Upper lobe of left lung (tissue), 4 donors: ENCODE results near the gene MPHOSPH9.

ENCODE experiments used
- CTCF ChIP-seq, 6 experiments: fragments of 450-650 bp in 4 of 6; fragments of 200-600 bp in 2 of 6; sonication (generic) in 2 of 6; IDR thresholded peaks; one replicate each; pipeline ENCODE4 v1.5.1; 2016 to 2019; ENCODE audit warnings: antibody characterized with exemption in 6 of 6
- POLR2AphosphoS5 ChIP-seq, 2 donors: sonication (generic); formaldehyde crosslinking; IDR thresholded peaks; one replicate each; pipeline ENCODE4 v1.5.1; 2017; ENCODE audit warnings: antibody characterized with exemption in 2 of 2

GRCh38 chr12:123131291-123131832 is 101.6 kb downstream of the MPHOSPH9 start:
- TF ChIP-seq POLR2AphosphoS5 (IDR thresholded peaks at IDR 0.05) (no peak), CTCF (IDR thresholded peaks at IDR 0.05) (no peak)
